NAMALWA (cell line): ENCODE measurements around the gene SZRD1.

Experiments
- DNase-seq: peaks from one replicate; pipeline ENCODE4 v3.0.0-alpha.2; 2015; ENCODE audit warnings: low spot score

The SZRD1 gene

DNA sequence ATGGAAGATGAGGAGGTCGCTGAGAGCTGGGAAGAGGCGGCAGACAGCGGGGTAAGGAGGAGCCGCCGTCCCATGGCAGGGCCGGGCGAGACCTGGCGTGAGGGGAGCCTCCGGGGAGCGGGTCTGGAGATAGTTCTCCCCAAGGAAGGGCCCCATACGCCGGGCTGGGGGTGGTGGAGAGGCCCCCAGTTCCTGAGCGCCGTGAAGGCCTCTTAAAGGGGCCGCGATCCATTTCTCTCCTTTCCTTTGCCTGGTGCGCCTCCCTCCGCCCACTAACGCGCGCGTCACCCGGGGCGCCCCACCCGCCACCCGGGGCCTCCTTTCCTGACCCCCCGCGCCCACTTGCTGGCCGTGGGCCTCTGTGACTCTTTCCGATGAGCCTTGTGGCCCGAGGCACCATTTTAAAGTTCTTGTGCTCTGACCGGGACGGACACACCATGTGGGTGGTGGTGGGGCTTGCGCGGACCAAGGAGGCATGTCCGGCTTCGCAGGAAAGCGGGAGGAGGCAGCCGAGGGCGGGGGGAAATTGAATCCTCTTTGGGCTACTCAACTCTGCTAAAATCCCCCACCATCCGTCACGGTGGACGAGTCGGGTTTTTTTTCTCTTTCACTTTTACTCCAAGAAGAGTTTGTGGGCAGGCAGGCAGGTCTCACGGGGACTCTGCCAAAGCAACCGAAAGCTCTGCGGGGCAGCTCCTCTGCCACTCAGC is 371 bp downstream of the SZRD1 start:
- DNase-seq: peak; percentile 89

DNA sequence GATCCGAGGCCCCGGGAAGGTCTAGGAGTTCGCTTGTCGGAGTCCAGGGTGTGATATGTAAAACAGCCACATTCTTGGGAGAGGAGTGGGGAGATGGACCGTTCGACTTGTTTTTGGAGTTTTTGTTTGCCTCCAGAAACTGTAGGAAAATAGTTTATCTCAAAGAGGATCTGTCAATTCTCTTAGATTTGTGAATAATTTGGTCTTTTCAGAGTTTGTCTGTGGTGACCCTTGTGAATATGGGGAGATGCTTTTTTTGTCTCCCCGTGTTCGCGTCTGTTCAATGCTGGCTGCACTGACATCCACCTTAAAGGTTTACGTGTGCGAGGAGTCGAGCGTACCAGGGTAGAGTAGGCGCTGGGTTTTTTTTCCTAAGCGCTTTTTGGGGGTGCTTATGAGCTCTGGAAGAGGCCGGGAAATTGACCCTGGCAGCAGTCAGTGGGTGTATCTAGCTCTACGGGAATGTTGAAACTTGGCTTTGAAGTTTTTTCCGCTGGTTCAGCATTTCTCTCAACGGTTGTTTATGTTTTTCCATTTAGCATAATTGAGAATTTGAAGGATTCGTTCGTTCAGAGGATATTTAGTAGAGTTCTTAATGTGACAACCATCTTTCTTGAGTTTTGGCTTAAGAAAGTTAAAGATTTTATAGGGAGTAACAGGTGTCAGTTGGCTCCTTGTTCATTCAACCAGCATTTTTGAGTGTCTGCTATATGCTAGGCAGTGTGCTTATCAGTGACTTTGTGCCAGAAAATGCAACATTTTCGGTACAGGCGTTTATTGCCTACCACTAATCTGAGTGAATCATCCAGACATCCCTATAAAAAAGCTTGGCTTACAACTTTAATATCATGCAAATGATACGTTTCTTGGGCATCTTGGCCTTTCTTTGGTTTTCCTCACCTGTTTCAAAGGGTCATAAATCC is 1.2 kb downstream of the SZRD1 start:
- DNase-seq: peak; percentile 51

DNA sequence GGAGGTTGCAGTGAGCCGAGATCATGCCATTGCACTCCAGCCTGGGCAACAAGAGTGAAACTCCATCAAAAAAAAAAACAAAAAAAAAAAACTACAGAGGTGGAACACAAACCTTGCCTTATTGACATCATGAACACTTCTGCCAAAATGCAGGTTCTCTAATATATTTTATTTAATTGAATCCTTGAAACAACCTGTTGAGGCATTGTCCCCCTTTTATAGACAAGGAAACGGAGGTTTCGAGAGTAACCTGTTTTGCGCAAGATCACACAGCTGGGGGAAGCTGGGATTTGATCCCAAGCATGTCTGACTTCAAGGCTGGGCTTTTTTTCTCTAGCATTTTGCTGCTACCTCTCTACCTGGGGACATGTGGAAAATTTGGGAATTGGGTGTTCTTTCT is 2.8 kb downstream of the SZRD1 start:
- no peak for DNase-seq

DNA sequence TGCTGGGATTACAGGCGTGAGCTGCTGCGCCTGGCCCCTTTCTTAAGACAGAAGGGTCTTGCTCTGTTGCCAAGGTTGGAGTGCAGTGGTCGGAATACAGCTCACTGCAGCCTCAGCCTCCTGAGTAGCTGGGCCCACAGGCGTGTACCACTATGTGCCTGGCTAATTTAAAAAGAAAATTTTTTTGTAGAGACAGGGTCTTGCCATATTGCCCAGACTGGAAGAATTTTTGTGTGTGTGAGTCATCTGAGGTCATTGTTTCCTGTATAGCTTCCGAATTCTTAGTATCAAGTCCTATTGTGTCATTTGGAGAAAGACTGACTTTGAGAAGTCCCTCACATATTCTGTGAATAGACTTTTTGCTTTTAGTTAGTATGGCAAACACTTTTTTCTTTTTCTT is 4.7 kb downstream of the SZRD1 start:
- DNase-seq: no peak

DNA sequence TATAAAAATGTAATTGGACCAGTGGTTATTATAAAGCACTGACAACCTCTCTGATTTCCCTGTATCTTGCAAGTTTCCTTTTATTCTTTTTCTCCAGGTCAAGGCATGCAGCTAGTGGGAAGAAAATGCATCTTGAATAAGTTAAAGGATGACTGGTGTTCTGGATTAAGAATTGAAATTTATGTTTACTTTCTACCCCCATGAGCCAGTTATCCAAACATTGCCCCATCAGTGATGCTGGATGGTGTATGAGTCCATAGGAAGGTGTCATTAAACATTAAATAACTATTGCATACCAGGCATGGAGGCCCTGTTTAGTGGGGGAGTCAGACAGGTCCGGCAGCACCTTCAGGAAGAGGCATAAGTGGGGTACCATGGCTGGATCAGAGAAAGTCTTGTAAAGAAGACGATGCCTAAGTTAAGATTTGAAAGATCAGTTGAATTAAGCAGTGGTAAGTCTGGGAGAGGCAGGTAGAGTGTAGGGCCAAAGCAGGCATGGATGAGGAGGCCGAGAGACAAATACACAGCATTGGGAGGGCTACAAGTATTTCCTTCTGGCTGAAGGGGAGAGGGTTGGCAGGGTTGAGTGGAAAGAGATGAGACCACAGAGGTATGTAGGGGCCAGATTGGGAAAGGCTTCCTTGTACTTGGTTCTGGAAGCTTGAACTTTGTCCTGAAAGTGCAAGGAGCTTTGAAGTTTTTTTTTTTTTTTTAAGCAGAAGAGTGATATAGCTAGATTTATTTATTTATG is 5.7 kb downstream of the SZRD1 start:
- DNase-seq: no peak

DNA sequence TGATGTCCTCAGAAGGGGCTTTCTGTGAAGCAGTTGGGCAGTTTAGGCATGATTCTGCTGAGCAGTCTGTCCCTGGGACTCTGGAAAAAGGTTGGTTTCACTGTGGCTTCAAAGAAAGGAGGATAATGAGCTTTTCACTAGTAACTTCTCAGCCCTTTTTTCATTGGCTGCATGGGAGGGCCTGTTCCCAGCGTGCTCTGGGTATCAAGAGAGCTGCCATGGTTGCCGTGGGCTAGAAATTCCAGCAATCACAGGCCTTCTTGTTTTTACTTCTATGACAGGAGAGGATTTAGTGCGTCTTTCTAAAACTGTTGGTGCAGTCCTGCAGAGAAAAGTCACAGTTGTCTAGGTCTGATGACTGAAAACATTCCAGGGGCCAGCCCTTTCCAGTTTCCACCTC is 7.2 kb downstream of the SZRD1 start:
- DNase-seq: no peak

DNA sequence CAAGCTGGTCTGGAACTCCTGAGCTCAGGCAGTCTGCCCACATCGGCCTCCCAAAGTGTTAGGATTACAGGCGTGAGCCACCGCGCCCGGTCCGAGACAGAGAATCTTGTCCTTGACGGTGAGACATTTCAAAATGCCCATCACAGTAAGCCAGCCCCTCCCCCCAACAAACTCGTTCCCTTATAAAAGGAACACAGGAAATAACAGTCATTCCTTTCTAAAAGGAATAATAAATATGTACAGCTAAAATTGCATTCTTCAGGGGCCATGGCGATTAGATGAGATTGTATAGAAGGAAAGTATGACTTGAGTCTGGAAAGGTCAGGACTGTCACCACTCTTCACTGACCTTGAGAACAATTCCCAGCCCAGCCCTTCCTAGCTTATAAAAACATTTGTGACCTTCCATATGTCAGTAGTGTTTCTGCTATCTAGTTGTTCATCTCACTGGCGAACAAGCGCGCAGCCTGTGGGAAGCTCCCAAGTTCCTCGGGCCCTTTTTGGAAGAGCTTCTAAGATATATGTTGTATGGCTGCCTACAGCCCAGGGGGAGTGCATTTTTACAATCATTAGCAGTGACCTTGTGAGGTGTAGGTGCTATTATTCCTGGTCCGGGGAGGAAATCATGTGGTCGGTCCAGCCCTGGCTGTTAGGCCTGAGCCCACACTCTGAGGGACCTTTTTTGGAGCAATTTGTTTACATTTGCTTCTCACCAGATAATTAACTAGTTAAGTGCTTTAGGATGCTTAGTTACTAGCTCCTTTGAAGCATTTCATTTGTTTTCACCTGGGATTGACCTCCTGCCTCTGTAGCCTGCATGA is 8.7 kb downstream of the SZRD1 start:
- DNase-seq: no peak

DNA sequence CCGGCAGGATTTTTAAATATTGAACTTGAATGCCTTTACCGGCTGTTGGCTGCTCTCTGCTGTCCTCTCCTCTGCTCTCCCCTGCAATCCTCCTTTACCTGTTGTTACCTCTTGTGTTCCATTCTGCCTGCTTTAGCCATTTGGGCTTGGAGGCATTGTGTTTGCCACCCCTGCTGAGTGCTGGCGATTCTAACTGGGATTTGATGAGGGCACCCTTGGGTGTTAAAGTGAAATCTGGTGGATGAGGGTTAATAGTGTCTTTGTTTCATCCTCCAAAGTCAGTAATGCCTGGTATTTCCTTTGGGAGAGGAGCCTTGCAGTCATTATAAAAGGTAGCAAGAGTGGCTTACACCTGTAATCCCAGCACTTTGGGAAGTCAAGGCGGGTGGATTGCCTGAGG is 9.9 kb downstream of the SZRD1 start:
- DNase-seq: no peak

DNA sequence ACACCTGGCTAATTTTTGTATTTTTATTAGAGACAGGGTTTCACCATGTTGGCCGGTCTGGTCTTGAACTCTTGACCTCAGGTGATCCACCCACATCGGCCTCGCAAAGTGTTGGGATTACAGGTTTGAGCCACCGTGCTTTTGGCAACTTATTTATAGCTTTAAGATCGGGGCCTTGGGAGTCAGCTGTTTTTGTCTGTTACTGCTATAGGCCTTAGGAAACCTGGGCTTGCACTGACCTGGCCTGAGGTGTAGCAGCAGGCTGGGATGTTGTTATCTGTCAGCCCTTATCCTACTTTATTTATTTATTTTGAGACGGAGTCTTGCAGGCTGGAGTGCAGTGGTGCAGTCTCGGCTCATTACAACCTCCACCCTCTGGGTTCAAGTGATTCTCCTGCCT is 11.4 kb downstream of the SZRD1 start:
- DNase-seq: no peak

DNA sequence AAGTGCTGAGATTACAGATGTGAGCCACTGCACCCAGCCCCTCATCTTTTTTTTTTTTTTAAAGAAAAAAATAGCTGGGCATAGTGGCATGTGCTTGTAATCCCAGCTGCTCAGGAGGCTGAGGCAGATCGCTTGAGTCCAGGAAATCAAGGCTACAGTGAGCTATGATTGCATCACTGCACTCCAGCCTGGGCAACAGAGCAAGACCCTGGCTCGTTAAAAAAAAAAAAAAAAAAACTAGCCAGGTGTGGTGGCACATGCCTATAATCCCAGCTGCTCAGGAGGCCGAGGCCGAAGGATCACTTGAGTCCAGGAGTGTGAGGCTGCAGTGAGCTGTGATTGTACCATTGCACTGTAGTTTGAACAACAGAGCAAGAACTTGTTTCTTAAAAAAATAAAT is 13.8 kb downstream of the SZRD1 start:
- DNase-seq: no peak

DNA sequence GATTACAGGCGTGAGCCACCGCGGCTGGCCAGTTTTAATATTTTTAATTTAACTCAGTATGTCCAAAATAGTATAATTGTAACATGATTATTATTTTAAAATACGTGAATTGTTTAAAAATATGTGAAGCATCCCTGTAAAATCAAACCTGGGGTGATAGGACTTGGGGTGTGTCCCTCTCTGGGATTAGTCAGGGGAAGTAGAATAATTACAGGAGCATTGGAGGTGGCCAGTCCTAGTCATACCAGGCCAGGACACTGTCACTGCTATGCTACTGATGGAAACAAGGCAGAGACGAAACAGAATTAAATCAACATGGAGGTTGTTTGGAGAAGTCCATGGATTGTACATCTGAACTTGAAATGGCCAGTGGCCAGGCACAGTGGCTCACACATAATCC is 16.8 kb downstream of the SZRD1 start:
- no peak for DNase-seq

DNA sequence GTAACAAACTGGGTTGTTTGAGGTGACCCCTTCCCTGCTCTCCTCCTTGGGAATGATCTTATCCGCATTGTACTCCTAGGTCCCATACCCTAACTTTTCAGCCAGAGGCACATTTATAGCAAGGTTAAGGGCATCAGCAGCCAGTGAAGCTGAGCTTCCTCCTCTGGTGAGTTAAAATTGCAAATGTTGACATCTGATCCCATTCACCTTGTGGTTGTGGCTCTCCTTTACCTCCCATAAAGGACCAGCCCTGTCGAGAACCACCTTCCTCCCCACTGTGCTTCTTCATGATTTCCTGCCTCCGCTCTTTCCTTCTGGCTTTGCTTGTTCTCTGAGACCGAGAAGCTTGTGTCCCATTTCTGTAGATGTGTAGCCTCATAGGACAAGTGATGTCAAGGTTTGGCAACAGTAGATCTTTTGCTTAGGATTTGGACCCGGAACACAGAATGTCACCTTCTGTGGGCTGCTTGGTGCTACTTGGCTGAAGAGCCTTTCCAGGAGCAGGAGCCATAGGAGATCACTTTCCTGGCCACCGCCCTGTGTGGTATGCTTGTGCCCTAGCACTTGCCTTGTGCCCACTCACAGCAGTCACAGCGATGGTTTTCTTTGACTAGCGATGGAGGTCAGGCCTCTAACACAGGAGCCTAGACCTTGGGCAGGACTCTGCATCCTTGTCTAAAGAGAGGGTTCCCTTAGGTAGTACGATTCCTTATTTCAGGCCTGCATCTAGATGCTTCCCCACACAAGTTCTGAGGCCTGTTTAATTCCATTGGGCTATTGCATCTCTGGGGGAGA is 18.8 kb downstream of the SZRD1 start:
- no peak for DNase-seq

DNA sequence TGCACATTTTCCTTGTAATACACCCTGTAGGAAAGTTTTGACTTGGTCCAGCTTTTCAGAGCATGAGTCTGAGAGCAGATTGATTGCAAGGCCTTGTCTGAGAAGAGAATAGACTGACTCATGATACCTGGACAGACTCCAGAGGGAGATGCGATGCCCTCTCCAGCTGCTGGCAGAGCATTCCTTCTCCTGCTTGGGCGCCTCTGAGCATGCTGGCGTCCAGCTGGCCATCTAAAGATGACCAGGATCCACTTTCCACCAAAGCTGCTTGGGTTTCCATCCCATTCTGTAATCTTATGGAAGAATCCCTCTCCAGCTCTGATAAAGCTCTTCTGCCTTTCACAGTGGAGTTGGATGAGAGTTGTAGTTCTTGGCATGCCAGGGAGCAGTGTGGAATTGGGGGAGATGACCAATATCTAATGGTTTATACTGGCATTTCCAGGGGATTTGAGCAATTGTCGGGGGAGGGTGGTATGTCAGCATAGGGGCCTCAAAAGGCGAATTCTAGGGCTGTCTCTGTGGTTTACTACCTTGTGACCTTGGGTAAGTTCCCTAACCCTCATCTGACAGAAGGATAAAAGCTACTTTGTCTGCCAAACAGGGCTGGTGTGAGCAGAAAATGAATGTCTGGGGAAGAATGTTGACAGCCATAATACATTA is 19.5 kb downstream of the SZRD1 start:
- no peak for DNase-seq

DNA sequence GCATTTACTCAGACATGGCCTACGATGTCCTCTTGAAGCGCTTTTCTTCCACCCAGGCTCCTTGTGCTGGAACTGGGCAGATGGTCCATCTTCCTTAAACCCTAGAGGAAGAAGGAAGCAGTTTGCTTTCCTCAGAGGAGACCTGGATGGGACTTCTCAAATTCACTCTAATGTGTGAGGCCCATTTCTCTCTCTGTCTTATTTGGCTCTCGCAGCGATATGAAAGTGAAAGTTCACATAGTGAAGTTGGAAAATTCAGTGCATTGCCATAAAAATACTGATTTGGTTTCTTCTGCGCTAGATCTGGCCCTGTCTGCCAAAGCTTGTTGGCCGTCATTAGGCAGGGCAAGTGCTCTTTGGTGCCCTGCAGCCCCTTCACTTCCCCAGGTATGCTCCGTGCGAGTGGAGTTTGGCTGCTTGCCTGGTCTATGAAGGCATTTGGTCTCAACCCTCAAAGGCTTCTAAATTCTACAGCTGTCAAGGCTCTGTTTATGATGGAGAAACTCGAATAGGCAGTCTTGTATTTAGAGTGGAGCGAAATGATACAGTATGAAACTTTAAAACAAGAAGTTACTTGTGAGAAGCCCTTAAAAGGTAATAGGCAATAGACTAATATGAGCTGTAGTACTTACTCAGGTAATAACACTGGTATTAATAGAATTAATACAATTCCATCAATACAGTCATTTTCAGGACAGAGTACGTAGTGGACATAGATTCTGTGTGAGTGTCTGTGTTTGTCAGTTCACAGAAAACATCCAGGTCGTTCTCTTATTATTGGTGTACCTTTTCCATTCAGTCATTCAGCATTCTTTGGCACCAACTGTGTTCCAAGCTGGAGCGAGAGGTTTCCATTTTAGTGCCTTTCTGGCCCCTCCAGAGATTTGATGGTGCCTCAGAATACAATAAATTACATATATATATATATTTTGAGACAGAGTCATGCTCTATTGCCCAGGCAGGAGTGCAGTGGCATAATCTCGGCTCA is 20.5 kb downstream of the SZRD1 start:
- peak; percentile 49 for DNase-seq

DNA sequence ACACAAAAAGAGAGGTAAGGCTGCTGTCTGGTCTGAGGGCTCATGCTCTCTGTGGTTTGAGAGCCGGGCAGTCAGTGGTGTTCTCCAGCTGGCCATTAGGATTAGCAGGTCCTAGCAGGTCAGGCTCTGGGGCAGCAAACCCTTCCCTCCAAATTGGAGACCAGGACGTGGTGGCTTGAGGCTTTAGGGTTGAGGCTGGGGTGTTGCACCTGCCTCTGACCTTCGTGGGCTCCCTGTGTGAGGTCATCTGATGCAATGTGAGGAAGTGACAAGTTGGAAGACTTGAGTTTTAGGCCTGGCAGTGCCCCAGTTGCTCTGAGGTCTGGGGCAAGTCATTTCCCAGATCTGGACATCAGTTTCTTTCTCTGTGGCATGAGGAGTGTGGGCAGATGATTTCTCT is 24.4 kb downstream of the SZRD1 start:
- no peak for DNase-seq

DNA sequence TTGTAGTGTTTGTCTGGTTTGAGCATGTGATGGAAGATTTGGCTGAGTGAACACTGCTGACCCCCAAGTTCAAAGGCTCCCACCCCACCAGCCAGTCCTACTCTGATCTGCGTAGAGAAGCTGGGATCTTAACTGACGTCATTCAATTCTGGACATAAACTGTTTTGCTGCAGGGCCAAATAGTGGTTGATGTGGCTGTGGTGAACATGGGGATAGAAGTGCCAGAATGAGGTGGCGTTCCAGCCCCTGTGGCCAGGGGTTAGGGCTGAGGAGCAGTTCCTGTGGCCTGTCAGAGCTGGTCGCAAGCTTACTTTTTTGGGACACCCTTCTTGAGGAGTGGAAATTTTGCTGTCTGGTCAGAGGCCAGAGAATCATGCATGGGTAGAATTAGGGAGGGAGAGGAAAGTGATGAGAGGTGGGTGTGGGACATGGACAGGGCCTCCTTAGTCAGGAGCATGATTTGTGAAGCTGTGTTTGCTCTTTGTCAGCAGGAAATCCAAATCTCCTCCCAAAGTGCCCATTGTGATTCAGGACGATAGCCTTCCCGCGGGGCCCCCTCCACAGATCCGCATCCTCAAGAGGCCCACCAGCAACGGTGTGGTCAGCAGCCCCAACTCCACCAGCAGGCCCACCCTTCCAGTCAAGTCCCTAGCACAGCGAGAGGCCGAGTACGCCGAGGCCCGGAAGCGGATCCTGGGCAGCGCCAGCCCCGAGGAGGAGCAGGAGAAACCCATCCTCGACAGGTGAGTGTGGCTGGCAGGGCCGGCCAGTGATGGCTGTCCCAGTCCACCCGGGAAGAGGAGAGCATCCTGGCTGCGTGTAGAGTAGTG is 25.9 kb downstream of the SZRD1 start:
- no peak for DNase-seq

DNA sequence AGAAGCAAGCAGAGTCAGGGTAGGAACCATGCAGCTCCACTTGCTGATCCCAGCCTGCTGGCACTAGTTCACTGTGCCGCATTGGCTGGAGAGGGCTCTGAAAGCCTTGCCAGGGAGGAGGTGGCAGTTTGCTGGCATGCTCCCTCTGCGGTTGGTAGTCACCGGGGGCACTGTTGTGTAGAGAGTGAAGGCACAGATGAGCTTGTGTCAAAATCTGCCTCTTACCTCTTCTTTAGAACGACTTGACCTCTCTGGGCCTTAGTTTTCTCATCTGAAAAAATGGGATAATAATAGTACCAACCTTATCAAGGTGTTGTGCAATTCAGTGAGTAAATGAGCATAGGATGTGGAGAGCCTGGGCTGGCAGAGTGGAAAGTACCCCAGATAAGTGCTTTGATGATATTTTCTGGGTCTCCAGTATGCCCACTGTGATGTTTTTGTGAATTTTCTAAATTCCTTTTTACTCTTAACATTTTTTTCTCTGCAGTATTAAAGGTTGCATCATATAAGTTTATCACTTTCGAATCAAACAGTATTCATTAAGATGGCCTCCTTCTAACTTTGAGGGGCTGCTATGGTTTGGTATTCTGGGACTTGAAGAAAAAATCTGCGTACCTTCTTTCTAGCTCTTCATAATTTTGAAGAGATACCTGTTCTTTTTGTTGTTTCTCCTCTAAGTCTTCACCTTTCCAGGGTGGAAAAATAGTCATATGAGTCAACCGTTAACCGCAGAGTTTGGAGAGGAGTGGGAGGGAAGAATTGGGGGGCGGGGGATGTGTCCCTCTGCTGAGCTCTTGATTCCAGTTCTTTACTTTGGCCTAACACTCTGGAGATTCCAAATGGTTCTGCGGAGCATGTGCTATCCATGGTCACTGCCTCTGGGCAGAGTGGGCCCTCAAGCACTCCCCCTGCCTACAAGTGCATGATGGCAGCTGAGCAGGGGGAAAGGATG is 26.8 kb downstream of the SZRD1 start:
- peak; percentile 37 for DNase-seq
